ENCODE results near the gene NAA20. TPM values are rescaled to one million over a fixed set of nuclear protein-coding genes. Genes with fewer than 3 reads are reported as not detected.
A peak's percentile ranks its signal among the peaks of the same experiment; 100 is the strongest.

NAA20 gene
- total and polyA plus RNA-seq, 2 of the 13 experiments (the other 11 are each of a cell fraction or from before 2014, with no cell fraction given) = 81.9 to 82.8 TPM

DNA sequence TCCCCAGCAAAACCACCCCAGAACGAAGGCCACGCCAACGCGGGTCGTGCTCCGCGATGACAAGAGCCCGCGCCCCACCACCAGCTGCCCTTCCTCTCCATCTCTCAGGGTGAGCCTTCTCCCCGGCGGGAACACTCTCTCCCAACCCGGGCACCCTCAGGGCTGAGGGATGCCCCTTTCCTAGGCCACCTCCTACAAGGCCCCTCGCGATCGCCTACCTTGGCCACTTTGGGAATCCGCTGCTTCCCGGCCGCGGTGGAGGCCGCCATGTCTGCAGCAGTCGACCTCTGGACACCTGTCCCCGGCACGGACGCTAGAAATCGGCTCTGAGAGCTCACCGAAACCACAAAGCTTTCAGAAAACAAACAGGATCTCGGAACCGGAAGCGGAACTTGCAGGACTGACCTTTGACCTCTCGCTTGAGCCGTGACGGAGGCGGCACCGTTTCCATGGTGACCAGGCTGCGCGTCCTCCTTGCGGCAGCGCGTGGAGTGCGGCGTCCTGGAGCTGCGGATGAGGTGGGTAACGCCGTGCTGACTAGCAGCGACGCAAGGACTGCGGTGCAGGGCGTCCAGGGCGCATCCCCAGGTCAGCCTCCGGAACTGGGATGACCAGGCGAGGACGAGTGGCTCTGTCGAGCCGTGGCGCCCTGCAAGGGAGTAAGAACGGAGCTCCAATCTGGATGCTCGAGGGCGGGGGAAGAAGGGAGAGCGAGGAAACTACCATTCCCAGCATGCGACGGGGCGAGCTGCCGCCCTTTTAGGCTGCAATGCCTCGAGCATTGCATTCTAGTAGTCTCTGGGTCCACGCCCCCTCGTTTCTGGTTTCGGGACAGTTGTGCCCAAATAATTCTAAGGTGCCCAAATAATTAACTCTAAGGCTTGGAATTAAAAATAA lies 35.2 kb downstream of the NAA20 start, which contains the start of the genes CFAP61 and CRNKL1 (continued):
- TF ChIP-seq IKZF4 (CRISPR knock-in tag; IDR thresholded peaks at IDR 0.05; ENCODE audit: borderline replicate concordance, low read depth, not compliant biosample characterization) (peak; percentile 78), SIX1 (CRISPR knock-in tag; IDR thresholded peaks at IDR 0.05; ENCODE audit: borderline replicate concordance) (peak; percentile 46; the same call in 1 of the 2 replicates), ZNF12 (CRISPR knock-in tag; IDR thresholded peaks at IDR 0.05) (peak; percentile 84), IRF2 (CRISPR knock-in tag; IDR thresholded peaks at IDR 0.05) (peak; percentile 98), ZNF7 (CRISPR knock-in tag; IDR thresholded peaks at IDR 0.05) (no peak), ZNF777 (CRISPR knock-in tag; IDR thresholded peaks at IDR 0.05) (peak; percentile 94), LCORL (IDR thresholded peaks at IDR 0.05) (no peak), LCORL (CRISPR knock-in tag; IDR thresholded peaks at IDR 0.05) (peak; percentile 82), DNMT1 (CRISPR knock-in tag; IDR thresholded peaks at IDR 0.05) (0 out of 2 replicates have a peak, but pooled peaks have one; percentile 86), ZBTB8A (CRISPR knock-in tag; IDR thresholded peaks at IDR 0.05; ENCODE audit: borderline replicate concordance, low read depth) (no peak), ATM (IDR thresholded peaks at IDR 0.05; ENCODE audit: borderline replicate concordance) (no peak), ZNF713 (CRISPR knock-in tag; IDR thresholded peaks at IDR 0.05) (peak; percentile 87; the same call in 1 of the 2 replicates), ZFY (CRISPR knock-in tag; IDR thresholded peaks at IDR 0.05) (peak; percentile 98), CBX5 (CRISPR knock-in tag; IDR thresholded peaks at IDR 0.05; ENCODE audit: borderline replicate concordance) (peak; percentile 86; the same call in 1 of the 2 replicates)
- TF ChIP-seq, protein P1, sequence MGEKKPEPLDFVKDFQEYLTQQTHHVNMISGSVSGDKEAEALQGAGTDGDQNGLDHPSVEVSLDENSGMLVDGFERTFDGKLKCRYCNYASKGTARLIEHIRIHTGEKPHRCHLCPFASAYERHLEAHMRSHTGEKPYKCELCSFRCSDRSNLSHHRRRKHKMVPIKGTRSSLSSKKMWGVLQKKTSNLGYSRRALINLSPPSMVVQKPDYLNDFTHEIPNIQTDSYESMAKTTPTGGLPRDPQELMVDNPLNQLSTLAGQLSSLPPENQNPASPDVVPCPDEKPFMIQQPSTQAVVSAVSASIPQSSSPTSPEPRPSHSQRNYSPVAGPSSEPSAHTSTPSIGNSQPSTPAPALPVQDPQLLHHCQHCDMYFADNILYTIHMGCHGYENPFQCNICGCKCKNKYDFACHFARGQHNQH (CRISPR knock-in tag; IDR thresholded peaks at IDR 0.05) = peak; percentile 93
- TF ChIP-seq, protein P2, sequence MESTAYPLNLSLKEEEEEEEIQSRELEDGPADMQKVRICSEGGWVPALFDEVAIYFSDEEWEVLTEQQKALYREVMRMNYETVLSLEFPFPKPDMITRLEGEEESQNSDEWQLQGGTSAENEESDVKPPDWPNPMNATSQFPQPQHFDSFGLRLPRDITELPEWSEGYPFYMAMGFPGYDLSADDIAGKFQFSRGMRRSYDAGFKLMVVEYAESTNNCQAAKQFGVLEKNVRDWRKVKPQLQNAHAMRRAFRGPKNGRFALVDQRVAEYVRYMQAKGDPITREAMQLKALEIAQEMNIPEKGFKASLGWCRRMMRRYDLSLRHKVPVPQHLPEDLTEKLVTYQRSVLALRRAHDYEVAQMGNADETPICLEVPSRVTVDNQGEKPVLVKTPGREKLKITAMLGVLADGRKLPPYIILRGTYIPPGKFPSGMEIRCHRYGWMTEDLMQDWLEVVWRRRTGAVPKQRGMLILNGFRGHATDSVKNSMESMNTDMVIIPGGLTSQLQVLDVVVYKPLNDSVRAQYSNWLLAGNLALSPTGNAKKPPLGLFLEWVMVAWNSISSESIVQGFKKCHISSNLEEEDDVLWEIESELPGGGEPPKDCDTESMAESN (CRISPR knock-in tag; conservative IDR thresholded peaks at IDR 0.05) = peak; percentile 94
- TF ChIP-seq, protein P3, sequence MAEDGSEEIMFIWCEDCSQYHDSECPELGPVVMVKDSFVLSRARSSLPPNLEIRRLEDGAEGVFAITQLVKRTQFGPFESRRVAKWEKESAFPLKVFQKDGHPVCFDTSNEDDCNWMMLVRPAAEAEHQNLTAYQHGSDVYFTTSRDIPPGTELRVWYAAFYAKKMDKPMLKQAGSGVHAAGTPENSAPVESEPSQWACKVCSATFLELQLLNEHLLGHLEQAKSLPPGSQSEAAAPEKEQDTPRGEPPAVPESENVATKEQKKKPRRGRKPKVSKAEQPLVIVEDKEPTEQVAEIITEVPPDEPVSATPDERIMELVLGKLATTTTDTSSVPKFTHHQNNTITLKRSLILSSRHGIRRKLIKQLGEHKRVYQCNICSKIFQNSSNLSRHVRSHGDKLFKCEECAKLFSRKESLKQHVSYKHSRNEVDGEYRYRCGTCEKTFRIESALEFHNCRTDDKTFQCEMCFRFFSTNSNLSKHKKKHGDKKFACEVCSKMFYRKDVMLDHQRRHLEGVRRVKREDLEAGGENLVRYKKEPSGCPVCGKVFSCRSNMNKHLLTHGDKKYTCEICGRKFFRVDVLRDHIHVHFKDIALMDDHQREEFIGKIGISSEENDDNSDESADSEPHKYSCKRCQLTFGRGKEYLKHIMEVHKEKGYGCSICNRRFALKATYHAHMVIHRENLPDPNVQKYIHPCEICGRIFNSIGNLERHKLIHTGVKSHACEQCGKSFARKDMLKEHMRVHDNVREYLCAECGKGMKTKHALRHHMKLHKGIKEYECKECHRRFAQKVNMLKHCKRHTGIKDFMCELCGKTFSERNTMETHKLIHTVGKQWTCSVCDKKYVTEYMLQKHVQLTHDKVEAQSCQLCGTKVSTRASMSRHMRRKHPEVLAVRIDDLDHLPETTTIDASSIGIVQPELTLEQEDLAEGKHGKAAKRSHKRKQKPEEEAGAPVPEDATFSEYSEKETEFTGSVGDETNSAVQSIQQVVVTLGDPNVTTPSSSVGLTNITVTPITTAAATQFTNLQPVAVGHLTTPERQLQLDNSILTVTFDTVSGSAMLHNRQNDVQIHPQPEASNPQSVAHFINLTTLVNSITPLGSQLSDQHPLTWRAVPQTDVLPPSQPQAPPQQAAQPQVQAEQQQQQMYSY (CRISPR knock-in tag; IDR thresholded peaks at IDR 0.05) = peak; percentile 66; the same call in 1 of the 2 replicates
- TF ChIP-seq, protein P4, sequence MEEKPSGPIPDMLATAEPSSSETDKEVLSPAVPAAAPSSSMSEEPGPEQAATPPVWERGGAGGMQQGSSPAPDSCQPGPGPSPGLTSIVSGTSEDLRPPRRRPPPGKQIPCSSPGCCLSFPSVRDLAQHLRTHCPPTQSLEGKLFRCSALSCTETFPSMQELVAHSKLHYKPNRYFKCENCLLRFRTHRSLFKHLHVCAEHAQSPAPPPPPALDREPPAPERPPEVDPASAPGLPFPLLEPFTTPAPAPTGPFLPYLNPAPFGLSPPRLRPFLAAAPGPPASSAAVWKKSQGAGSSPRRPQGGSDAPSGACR (CRISPR knock-in tag; IDR thresholded peaks at IDR 0.05) = peak; percentile 91
